K562 (cell line): ENCODE results near the gene CLIP2. TPM values are rescaled to one million over a fixed set of nuclear protein-coding genes. Genes with fewer than 3 reads are reported as not detected.

ENCODE experiments used
- ARID4B ChIP-seq: sonication (generic); formaldehyde crosslinking; IDR thresholded peaks from 2 replicates; pipeline ENCODE4 v1.8.0; 2022; ENCODE audit warnings: mild to moderate bottlenecking, missing genetic modification reagents
- CHD4 ChIP-seq: fragments of 200-600 bp; sonication (generic); IDR thresholded peaks from 3 replicates; pipeline ENCODE4 v1.6.1; 2012; ENCODE audit warnings: low read depth, mild to moderate bottlenecking, mixed read lengths, low read length, inconsistent platforms; ENCODE audit not compliant: insufficient read depth, insufficient replicate concordance, poor library complexity, severe bottlenecking
- LEF1 ChIP-seq: fragments of 450-650 bp; IDR thresholded peaks from 2 replicates; pipeline ENCODE4 v1.6.1; 2016; ENCODE audit warnings: mild to moderate bottlenecking
- MTF1 ChIP-seq: fragments of 250-450 bp; sonication (Bioruptor Pico); IDR thresholded peaks from 2 replicates; pipeline ENCODE4 v1.9.0; 2021; ENCODE audit warnings: moderate library complexity, mild to moderate bottlenecking, inconsistent platforms, borderline replicate concordance
- PBX2 ChIP-seq, 2 experiments: IDR thresholded peaks in 1 of 2; conservative IDR thresholded peaks in 1 of 2; 2 replicates each; pipeline ENCODE4 v1.6.1; 2016; ENCODE audit warnings: low read depth in 2 of 2, mild to moderate bottlenecking in 1 of 2, missing compliant biosample characterization in 1 of 2, missing genetic modification characterization in 1 of 2, moderate library complexity in 1 of 2
- POLR2A ChIP-seq: fragments of 450-650 bp; conservative IDR thresholded peaks from 2 replicates; pipeline ENCODE4 v1.6.1; 2016
- PRDM10 ChIP-seq: fragments of 450-650 bp; IDR thresholded peaks from 2 replicates; pipeline ENCODE4 v1.6.1; 2018; ENCODE audit not compliant: partially characterized antibody
- SP1 ChIP-seq: sonication (generic); formaldehyde crosslinking; IDR thresholded peaks from 2 replicates; pipeline ENCODE4 v1.8.1; 2022; ENCODE audit warnings: mild to moderate bottlenecking, missing genetic modification reagents
- TCF7 ChIP-seq: sonication (generic); IDR thresholded peaks from 2 replicates; pipeline ENCODE4 v1.6.1; 2016; ENCODE audit warnings: antibody characterized with exemption, borderline replicate concordance
- THRAP3 ChIP-seq: fragments of 450-650 bp; IDR thresholded peaks from 2 replicates; pipeline ENCODE4 v1.6.1; 2016; ENCODE audit warnings: mild to moderate bottlenecking, inconsistent platforms, borderline replicate concordance
- ZNF384 ChIP-seq: IDR thresholded peaks from 2 replicates; pipeline ENCODE4 v1.6.1; 2012; ENCODE audit warnings: low read depth, low read length, improper control_type of control experiment
- ZNF592 ChIP-seq: fragments of 450-650 bp; IDR thresholded peaks from 2 replicates; pipeline ENCODE4 v1.6.1; 2017; ENCODE audit warnings: antibody characterized with exemption, mild to moderate bottlenecking
- polyA plus RNA-seq, 8 experiments: library from polyadenylated mRNA; depleted of rRNA in 4 of 8; stranded (reverse) in 5 of 8; unstranded in 3 of 8; fragments of >200 nt; fragmentation: Nextera tagmentation in 2 of 8; fragmentation: Illumina TruSeq in 1 of 8; extraction: Ambion mirVana in 2 of 8; extraction: Trizol in 1 of 8; gene quantifications; 2 replicates each; pipeline versions ENCODE4 v1.2.1 to v1.2.3, GENCODE V29; 2011 to 2014; ENCODE audit warnings: inconsistent platforms in 1 of 8, missing spikeins in 1 of 8
- total RNA-seq, 7 experiments: library from RNA; depleted of rRNA in 6 of 7; stranded (reverse); fragments of >200 nt in 6 of 7; fragmentation: Illumina TruSeq in 2 of 7; extraction: Trizol in 2 of 7; gene quantifications; 2 replicates each; pipeline versions ENCODE4 v1.2.1 to v1.2.3, GENCODE V29; 2011 to 2021; ENCODE audit warnings: low replicate concordance in 1 of 7

Gene CLIP2
- total and polyA plus RNA-seq, 9 of the 15 experiments (the other 6 are each of a cell fraction or from before 2014, with no cell fraction given), result 0.07 to 5.4 (median 2.1) TPM

- TF ChIP-seq PBX2 (CRISPR knock-in tag; IDR thresholded peaks at IDR 0.05; ENCODE audit: low read depth) (no peak), PBX2 (tag; conservative IDR thresholded peaks at IDR 0.05; ENCODE audit: low read depth) (0 out of 2 replicates have a peak, but pooled peaks have one; percentile 24), ZNF592 (peak; percentile 98), PRDM10 (no peak), LEF1 (no peak), CHD4 (peak; percentile 12), THRAP3 (no peak), ZNF384 (no peak), MTF1 (no peak), TCF7 (no peak), ARID4B (no peak), SP1 (CRISPR knock-in tag) (no peak), POLR2A (no peak)
Measured at GRCh38 chr7:74452748-74453321, 163.6 kb downstream of the CLIP2 start (continued).
